Endothelial cell (in vitro differentiated cells): Measurements from ENCODE around the gene STXBP5L. TPM values are rescaled to one million over a fixed set of nuclear protein-coding genes. Genes with fewer than 3 reads are reported as not detected.
"Not testable (repeated sequence)": the region's sequence is repeated elsewhere in the genome, so short reads cannot be mapped to it uniquely, and the experiment has no call there.

ENCODE experiments used
- DNase-seq: peaks from one replicate; pipeline ENCODE4 v3.0.0; 2021; ENCODE audit warnings: low spot score
- H3K27ac Mint-ChIP-seq: one replicate; pipeline ENCODE4 v1.8.0; 2021; ENCODE audit warnings: mixed read lengths, inconsistent platforms; ENCODE audit not compliant: unreplicated experiment
- H3K27me3 Mint-ChIP-seq: one replicate; pipeline ENCODE4 v1.8.0; 2021; ENCODE audit warnings: mild to moderate bottlenecking, moderate library complexity, mixed read lengths, inconsistent platforms; ENCODE audit not compliant: unreplicated experiment
- H3K36me3 Mint-ChIP-seq: one replicate; pipeline ENCODE4 v1.8.0; 2021; ENCODE audit warnings: mild to moderate bottlenecking, low read depth, mixed read lengths, inconsistent platforms; ENCODE audit not compliant: unreplicated experiment
- H3K4me1 Mint-ChIP-seq: one replicate; pipeline ENCODE4 v1.8.0; 2021; ENCODE audit warnings: mild to moderate bottlenecking, mixed read lengths, inconsistent platforms; ENCODE audit not compliant: unreplicated experiment
- H3K4me3 Mint-ChIP-seq: one replicate; pipeline ENCODE4 v1.8.0; 2021; ENCODE audit warnings: mild to moderate bottlenecking, mixed read lengths, inconsistent platforms; ENCODE audit not compliant: unreplicated experiment
- H3K9me3 Mint-ChIP-seq: one replicate; pipeline ENCODE4 v1.8.0; 2021; ENCODE audit warnings: mixed read lengths, inconsistent platforms; ENCODE audit not compliant: unreplicated experiment
- CTCF ChIP-seq: fragments of 200-600 bp; sonication (generic); IDR thresholded peaks from one replicate; pipeline ENCODE4 v1.5.0; 2021; ENCODE audit warnings: antibody characterized with exemption; ENCODE audit not compliant: unreplicated experiment
- total RNA-seq: library from RNA; stranded (reverse); fragmentation: NEBNext Ultra II Directional; extraction: Animal tissue kit (Norgen Biotek cat#: 25700); gene quantifications from one replicate; pipeline ENCODE4 v1.2.1, GENCODE V29; 2021; ENCODE audit not compliant: unreplicated experiment

Gene STXBP5L
- total RNA-seq, 1 donor from 2014 or later = 14.6 TPM

GRCh38 chr3:121362035-121362734, 454.2 kb downstream of the STXBP5L start:
- DNase-seq = no peak
- no peaks in the 10 kb centered on the region for H3K27me3 Mint-ChIP-seq
- no peaks in the 10 kb centered on the region for H3K9me3 Mint-ChIP-seq
- no peak for TF ChIP-seq CTCF
- H3K36me3 Mint-ChIP-seq = no peaks in the 10 kb centered on the region
- no peak overlapping the region for H3K27ac Mint-ChIP-seq
- no peaks in the 10 kb centered on the region for H3K4me1 Mint-ChIP-seq
- H3K4me3 Mint-ChIP-seq = no peak overlapping the region

- not testable (repeated sequence) for H3K27me3 Mint-ChIP-seq, H3K4me1 Mint-ChIP-seq, DNase-seq, H3K4me3 Mint-ChIP-seq, H3K9me3 Mint-ChIP-seq, H3K27ac Mint-ChIP-seq
- H3K36me3 Mint-ChIP-seq = peaks cover 11% of the 10 kb centered on the region
Measured at GRCh38 chr3:121388308-121388707, 480.3 kb downstream of the STXBP5L start.

- H3K9me3 Mint-ChIP-seq, H3K27ac Mint-ChIP-seq, H3K36me3 Mint-ChIP-seq, H3K27me3 Mint-ChIP-seq, H3K4me3 Mint-ChIP-seq, DNase-seq: not testable (repeated sequence)
- peaks cover 15% of the 10 kb centered on the region for H3K4me1 Mint-ChIP-seq
Measured at GRCh38 chr3:121395967-121396366, 488.0 kb downstream of the STXBP5L start.

GRCh38 chr3:121398051-121398450, 490.0 kb downstream of the STXBP5L start:
- H3K9me3 Mint-ChIP-seq, DNase-seq, H3K4me3 Mint-ChIP-seq, H3K36me3 Mint-ChIP-seq, H3K27ac Mint-ChIP-seq, H3K27me3 Mint-ChIP-seq: not testable (repeated sequence)
- peaks cover 15% of the 10 kb centered on the region for H3K4me1 Mint-ChIP-seq

GRCh38 chr3:121399820-121400219, 491.8 kb downstream of the STXBP5L start:
- Mint-ChIP-seq H3K27ac (no peak overlapping the region), H3K9me3 (no peaks in the 10 kb centered on the region), H3K27me3 (no peaks in the 10 kb centered on the region), H3K36me3 (peaks cover 7% of the 10 kb centered on the region), H3K4me3 (no peak overlapping the region), H3K4me1 (peaks cover 15% of the 10 kb centered on the region)
- no peak for TF ChIP-seq CTCF
- DNase-seq = no peak

GRCh38 chr3:121405631-121406030, 497.6 kb downstream of the STXBP5L start:
- Mint-ChIP-seq H3K27ac (no peak overlapping the region), H3K4me3 (no peak overlapping the region), H3K36me3 (no peaks in the 10 kb centered on the region), H3K9me3 (no peaks in the 10 kb centered on the region), H3K4me1 (no peaks in the 10 kb centered on the region), H3K27me3 (no peaks in the 10 kb centered on the region)
- no peak for DNase-seq
- no peak for TF ChIP-seq CTCF
